ENCODE data around the gene LASP1NB.
A peak's percentile ranks its signal among the peaks of the same experiment; 100 is the strongest.

LASP1NB gene

DNA sequence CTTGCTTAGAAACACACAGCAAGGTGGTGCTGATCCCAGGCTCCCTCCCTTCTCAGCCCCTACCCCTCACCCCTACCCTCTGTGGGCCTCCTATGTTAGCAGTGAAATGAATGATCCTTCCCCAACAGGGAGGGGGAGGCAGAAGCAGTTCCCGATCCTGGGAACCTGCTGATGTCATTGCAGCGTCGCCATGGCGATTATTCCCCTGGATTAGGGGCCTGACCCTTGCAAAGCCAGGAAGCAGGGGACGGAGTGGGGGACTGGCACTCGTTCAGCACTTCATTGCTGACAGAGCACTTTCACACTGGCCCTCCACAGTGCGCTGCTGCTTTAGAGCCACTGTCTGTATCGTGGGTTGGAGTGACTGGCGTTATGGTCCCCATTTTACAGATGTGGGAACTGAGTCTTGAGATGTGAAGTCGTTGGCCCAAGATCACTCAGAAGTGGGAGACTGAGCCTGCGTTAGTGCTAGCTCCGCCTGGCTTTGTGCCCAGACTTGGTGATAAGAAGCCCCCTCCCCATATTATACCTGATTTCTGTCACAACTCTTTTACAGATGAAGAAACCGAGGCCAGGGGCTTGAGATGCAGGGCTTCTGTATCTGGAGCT, 29.0 kb upstream of the LASP1NB start:
- no peak overlapping the region for H2AFZ ChIP-seq
- H3K79me2 ChIP-seq: peaks cover 11% of the 10 kb centered on the region
- no peaks in the 10 kb centered on the region for H3K9me3 ChIP-seq (ENCODE audit: control insufficient read depth, low read length)
- no peak overlapping the region for H3K4me2 ChIP-seq (ENCODE audit: low read length)
- H3K27ac ChIP-seq: peak overlapping the region; percentile 38
- no peaks in the 10 kb centered on the region for H3K36me3 ChIP-seq (ENCODE audit: control insufficient read depth, insufficient read depth, low read length)
- H3K4me1 ChIP-seq: peaks cover 17% of the 10 kb centered on the region
- H3K4me3 ChIP-seq (ENCODE audit: low read depth, low read length): no peak overlapping the region
- H3K9ac ChIP-seq: no peak overlapping the region
- TF ChIP-seq, protein P1, sequence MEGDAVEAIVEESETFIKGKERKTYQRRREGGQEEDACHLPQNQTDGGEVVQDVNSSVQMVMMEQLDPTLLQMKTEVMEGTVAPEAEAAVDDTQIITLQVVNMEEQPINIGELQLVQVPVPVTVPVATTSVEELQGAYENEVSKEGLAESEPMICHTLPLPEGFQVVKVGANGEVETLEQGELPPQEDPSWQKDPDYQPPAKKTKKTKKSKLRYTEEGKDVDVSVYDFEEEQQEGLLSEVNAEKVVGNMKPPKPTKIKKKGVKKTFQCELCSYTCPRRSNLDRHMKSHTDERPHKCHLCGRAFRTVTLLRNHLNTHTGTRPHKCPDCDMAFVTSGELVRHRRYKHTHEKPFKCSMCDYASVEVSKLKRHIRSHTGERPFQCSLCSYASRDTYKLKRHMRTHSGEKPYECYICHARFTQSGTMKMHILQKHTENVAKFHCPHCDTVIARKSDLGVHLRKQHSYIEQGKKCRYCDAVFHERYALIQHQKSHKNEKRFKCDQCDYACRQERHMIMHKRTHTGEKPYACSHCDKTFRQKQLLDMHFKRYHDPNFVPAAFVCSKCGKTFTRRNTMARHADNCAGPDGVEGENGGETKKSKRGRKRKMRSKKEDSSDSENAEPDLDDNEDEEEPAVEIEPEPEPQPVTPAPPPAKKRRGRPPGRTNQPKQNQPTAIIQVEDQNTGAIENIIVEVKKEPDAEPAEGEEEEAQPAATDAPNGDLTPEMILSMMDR (IDR thresholded peaks at IDR 0.05): no peak
- H3K27me3 ChIP-seq (ENCODE audit: control insufficient read depth, insufficient read depth, low read length): no peaks in the 10 kb centered on the region

DNA sequence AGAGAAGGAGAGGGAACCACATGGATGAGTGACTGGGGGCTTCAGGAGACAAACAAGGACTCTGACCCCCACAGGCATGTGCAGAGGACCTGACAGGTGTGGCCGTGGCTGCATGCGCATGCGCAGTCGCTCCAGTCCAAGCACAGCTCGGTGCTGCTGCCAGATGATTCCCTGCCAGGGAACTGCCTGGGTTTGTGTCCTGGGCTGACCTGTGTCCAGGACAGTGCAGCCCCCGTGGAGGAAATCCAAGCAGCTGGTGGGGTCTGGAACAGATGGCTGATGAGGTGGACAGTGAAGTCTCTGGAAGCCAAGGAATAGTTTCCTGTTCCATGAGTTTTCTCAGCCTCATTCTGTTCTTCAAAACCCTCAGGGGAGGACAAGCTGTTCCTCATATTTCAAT, 28.2 kb upstream of the LASP1NB start:
- no peak overlapping the region for H3K9ac ChIP-seq
- peak overlapping the region; percentile 58 for H3K27ac ChIP-seq
- H3K4me2 ChIP-seq (ENCODE audit: low read length): no peak overlapping the region
- TF ChIP-seq, protein P1 (IDR thresholded peaks at IDR 0.05): no peak
- peaks cover 16% of the 10 kb centered on the region for H3K79me2 ChIP-seq
- H3K4me1 ChIP-seq: peaks cover 17% of the 10 kb centered on the region
- no peaks in the 10 kb centered on the region for H3K36me3 ChIP-seq (ENCODE audit: control insufficient read depth, insufficient read depth, low read length)
- H3K4me3 ChIP-seq (ENCODE audit: low read depth, low read length): no peak overlapping the region
- no peaks in the 10 kb centered on the region for H3K27me3 ChIP-seq (ENCODE audit: control insufficient read depth, insufficient read depth, low read length)
- H3K9me3 ChIP-seq (ENCODE audit: control insufficient read depth, low read length): no peaks in the 10 kb centered on the region
- no peak overlapping the region for H2AFZ ChIP-seq

DNA sequence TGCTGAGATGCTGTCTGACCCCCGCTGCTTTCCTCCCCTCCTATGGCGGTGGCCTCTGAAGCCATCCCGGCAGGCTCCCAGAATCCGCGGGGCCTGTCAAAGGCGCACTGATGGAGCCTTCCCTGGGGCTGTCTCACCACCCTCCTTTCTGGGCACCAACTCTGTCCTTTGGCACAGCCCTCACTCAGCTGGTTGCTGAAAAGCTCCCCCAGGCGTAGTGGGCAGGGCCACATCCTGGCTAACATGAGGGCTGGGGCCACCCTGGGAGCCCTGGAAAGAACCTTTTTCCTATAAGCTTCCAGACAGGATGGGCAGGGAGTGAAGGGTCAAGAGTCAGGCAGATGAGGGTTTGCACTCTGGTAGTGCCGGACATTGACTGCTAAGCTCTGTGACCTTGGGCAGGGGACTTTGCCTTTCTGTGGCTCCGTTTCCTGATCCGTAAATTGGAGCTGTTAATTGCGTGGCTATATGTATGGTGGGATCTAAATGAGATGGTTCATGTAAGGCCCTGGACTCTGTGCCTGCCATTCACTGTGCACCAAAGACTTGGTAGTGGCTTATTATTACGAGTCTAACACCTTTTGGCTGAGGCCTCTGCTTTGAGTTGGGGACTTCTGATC, 27.6 kb upstream of the LASP1NB start:
- peak overlapping the region; percentile 58 for H3K27ac ChIP-seq
- H3K4me3 ChIP-seq (ENCODE audit: low read depth, low read length): peak overlapping the region; percentile 15
- H3K9ac ChIP-seq: no peak overlapping the region
- TF ChIP-seq, protein P1 (IDR thresholded peaks at IDR 0.05): no peak
- no peaks in the 10 kb centered on the region for H3K9me3 ChIP-seq (ENCODE audit: control insufficient read depth, low read length)
- peak overlapping the region; percentile 53 for H3K4me2 ChIP-seq (ENCODE audit: low read length)
- no peaks in the 10 kb centered on the region for H3K27me3 ChIP-seq (ENCODE audit: control insufficient read depth, insufficient read depth, low read length)
- peaks cover 17% of the 10 kb centered on the region for H3K79me2 ChIP-seq
- no peak overlapping the region for H2AFZ ChIP-seq
- H3K4me1 ChIP-seq: peaks cover 17% of the 10 kb centered on the region
- H3K36me3 ChIP-seq (ENCODE audit: control insufficient read depth, insufficient read depth, low read length): no peaks in the 10 kb centered on the region

DNA sequence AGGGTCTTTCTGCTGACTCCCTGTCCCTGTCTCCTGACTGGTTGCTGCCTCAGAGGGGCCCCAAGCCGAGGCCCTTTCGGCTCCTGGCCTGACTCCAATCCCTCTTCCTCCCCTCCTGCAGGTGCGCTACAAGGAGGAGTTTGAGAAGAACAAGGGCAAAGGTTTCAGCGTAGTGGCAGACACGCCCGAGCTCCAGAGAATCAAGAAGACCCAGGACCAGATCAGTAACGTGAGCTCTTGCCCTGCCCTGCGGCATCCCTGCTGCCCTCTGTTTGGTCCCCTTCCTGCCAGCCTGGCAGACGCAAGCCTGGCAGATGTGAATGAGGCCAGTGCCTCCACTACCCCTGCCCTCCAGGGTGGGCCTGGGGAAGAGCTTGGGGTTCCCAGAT, 27.1 kb upstream of the LASP1NB start:
- TF ChIP-seq, protein P1 (IDR thresholded peaks at IDR 0.05): no peak
- H3K4me2 ChIP-seq (ENCODE audit: low read length): peak overlapping the region; percentile 53
- peaks cover 17% of the 10 kb centered on the region for H3K4me1 ChIP-seq
- H3K27ac ChIP-seq: peak overlapping the region; percentile 58
- peak overlapping the region; percentile 15 for H3K4me3 ChIP-seq (ENCODE audit: low read depth, low read length)
- H2AFZ ChIP-seq: no peak overlapping the region
- no peaks in the 10 kb centered on the region for H3K36me3 ChIP-seq (ENCODE audit: control insufficient read depth, insufficient read depth, low read length)
- H3K9ac ChIP-seq: no peak overlapping the region
- H3K27me3 ChIP-seq (ENCODE audit: control insufficient read depth, insufficient read depth, low read length): no peaks in the 10 kb centered on the region
- H3K79me2 ChIP-seq: peaks cover 22% of the 10 kb centered on the region
- no peaks in the 10 kb centered on the region for H3K9me3 ChIP-seq (ENCODE audit: control insufficient read depth, low read length)
